NCI-H128 (cell line): ENCODE results near the gene CNGA1.
A peak's percentile ranks its signal among the peaks of the same experiment; 100 is the strongest.

Source experiments
- DNase-seq: peaks from one replicate; lab custom pipeline; 2025; ENCODE audit not compliant: unreplicated experiment; lab: John Stamatoyannopoulos, UW

Gene CNGA1

DNA sequence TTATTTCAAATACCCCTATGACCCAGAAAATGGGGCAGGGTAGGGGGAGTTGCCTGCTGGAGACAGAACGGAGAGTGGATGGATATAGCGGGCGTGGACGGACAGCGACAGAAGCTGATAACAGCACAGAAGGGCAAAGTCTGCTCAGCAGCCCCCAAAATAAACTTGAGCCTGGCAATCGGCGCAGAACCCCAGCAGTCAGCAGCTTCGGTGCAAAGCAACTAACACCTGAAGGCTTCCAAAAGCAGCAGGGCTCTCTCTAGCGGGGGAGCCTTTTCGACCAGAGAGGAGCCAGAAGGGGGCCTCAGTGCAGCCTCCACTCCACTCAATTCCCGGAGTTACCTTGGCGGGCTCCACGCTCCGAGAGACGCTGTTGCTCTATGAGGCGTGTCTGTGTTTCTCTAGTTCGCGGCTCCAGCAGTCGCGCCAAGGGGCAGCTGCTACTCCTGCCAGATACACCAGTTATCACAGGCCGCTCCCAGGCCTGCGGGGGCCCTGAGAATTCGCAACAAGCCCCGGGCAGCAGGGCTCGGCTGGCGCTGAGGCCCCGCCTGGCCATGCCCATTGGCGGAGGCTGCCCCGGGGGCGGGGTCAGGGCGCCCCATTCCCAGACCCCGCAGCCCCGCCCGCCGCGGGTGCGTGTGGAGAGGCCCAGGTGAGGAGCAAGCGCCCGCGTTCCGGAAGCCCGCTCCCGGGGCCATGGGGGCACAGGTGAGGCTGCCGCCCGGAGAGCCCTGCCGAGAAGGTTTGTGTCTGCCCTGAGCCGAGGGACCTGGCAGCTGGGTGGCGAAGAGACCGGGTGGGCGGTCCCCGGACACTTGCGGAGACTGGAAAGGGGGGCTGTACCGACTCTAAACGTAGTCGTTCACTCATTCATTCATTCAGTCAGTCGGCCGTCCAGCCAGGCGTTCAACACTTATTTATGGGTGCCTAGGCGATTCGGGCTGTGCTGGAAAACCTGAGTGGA, at the start of gene CNGA1, which contains the start of gene NIPAL1:
Gene CNGA1, minus strand, starts transcription at position 541 of the 967 bp plus-strand sequence. CDS start 63,992 bp downstream, outside the sequence.
Gene NIPAL1, plus strand, starts transcription at position 632 of the 967 bp plus-strand sequence. Its CDS starts 68 bp downstream, at position 700.
- DNase-seq: peak; percentile 34

DNA sequence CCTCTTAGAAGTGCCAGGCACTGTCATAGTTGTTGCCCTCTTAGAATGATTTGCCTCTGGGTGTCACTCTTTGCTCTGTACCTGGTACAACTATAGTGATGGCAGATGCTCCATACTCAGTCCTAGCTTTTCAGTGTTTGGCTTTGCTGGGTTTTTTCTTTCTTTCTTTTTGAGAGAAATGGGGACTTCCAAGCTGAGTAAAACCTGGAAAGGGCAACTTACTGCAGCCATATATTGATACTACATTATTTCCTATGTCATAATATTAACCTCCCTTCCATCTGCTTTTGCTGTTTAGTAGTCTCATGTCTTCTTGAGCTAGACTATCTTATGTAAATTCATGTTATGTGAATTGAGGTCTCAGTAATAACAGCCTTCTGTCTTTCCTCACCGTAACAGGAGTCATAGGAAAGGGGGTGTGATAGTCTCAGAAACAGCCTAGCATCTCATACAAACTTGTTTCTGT, 49.1 kb upstream of the CNGA1 start:
- no peak for DNase-seq

DNA sequence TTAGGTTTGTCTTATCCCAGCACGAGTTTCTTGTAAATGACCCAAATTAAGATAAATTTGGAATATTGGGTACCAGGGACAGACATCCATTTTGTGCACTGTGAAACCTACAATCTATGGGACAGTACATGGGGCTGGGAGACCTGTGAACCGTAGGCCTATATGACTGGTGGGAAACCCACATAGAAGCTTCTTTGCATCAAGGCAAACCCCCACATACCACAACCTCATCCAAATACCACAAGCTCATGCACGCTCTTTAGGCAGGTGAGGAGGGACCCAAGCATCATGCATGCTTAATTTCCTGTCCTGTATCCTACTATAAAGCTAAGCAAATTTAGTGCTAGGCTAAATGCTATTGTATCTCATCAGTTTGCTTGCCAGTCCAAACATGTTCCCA, 47.9 kb upstream of the CNGA1 start:
- DNase-seq: no peak

GRCh38 chr4:48058617-48059530, 42.4 kb upstream of the CNGA1 start:
- DNase-seq: no peak

DNA sequence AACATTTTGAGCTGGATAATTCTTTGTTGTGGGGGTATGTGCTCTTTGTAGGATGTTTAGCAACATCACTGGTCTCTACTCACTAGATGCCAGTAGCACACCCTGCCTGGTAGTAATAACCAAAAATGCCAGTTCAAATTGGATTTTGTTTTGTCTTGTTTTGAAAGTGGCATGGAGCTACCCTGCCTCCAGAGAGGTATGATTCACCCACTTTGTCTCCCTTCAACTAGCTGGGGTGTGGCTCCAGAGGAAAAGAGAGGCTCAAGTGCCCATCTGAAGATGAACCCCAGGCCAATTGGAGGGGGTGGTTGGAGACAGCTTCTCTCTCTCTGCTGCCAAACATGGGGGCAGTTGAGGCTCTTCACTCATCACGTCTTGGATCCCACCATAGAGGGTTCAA, 34.6 kb upstream of the CNGA1 start:
- DNase-seq: no peak

GRCh38 chr4:48049483-48049882, 33.0 kb upstream of the CNGA1 start:
- no peak for DNase-seq

DNA sequence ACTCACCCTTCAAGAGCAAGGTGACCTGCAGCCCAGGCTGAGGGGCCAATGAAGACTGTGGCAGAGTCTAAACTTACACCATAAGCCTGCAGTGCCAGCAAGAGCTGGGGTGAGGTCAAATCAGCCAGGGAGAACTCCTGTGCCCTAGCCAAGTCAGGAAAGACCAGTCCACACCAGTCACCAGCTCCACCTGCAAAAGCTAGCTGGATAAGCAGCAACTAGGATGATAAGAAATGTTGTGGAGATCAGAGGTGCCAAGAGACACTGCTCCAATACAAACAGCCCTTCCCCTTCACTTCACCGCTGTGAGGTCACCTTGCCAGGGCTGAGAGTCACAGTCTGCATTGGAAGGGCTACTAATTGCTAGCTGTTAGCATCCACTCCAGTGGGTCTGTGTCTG, 31.4 kb upstream of the CNGA1 start:
- DNase-seq: no peak

GRCh38 chr4:48047421-48047844, 31.0 kb upstream of the CNGA1 start:
- no peak for DNase-seq

DNA sequence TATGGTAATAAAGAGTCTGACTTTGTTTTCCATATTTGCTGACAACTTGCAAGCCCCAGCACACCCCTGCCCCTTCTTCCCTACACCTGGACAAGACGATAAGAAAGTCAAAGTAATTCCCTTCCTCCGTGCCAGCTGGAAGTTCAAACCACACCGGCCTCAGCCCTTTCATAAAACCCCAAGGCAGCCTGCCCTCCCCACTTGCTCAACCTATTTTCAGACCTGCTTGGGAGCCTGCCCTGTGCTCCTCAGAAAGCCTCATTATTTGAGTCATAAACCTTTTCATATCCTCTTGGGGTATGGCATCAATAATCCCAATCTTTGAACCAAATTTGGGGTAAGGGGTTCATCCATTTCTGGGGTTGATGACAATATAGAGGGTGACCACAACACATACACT, 29.6 kb upstream of the CNGA1 start:
- no peak for DNase-seq

GRCh38 chr4:48044298-48044697, 27.8 kb upstream of the CNGA1 start:
- DNase-seq: no peak

- DNase-seq: no peak
Measured at GRCh38 chr4:48043504-48043903, 27.0 kb upstream of the CNGA1 start.

DNA sequence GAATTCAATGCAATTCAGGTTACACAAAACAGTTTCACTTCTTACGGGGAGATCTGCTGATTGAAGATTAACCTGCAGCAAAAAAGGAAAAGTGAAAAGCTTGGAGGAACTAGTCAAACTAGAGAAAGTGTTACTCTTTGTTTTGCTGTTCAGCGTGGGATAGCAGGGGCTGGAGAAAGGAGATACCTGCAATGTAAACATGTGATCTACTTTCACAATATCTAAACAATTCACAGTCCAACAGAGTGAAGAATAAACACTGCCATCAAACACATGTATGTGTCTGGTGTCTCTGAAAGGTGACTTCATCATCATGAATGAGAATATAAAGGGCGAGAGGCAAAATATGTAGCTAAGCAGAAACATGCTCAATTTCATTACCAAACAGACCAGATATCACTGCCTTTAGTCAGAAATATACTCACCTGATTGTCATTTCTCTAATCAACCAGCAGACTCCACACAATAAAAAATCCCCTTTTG, 26.5 kb upstream of the CNGA1 start:
- DNase-seq: no peak

GRCh38 chr4:48041535-48042137, 25.2 kb upstream of the CNGA1 start:
- no peak for DNase-seq

DNA sequence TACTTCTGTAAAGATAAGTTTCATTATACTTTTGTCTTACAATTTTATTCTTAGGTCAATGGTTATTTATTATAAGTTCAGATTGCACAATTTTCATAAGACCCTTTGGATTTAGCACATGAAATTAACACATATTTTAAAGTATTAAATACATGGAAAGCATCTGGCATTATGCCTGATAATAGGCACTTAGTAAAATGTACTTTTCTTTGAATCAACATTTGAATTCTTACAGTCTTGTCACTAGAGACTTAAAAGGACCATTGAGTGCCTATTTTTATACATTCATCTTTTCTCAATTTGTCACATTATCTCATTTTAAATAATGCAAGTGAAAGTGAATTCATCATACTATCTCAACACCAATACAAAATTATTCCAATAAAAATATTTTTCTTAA, 23.1 kb upstream of the CNGA1 start:
- DNase-seq: no peak

DNA sequence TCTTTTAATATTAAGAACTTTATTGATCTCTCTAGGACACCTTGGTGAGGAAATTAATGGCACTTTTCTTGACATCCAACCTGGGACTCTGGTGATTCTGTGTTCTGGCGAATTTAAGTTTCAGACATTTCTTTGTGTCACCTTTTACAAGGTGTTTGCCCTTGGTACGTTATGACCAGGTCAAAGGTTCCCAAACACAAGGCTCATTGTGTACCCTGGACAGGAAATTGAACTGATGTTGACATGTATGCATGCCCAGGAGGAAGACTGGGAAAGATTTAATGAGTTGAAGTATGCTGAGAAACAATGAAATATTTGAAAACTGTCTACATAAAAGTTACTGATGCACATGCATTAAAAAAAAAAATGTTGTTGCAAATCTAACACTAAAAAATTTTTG, 22.2 kb upstream of the CNGA1 start:
- no peak for DNase-seq

GRCh38 chr4:48037117-48037462, 20.6 kb upstream of the CNGA1 start:
- no peak for DNase-seq

GRCh38 chr4:48035952-48036351, 19.5 kb upstream of the CNGA1 start:
- DNase-seq: no peak

GRCh38 chr4:48033825-48034413, 17.4 kb upstream of the CNGA1 start:
- no peak for DNase-seq

- no peak for DNase-seq
Measured at GRCh38 chr4:48033412-48033811, 16.9 kb upstream of the CNGA1 start.

DNA sequence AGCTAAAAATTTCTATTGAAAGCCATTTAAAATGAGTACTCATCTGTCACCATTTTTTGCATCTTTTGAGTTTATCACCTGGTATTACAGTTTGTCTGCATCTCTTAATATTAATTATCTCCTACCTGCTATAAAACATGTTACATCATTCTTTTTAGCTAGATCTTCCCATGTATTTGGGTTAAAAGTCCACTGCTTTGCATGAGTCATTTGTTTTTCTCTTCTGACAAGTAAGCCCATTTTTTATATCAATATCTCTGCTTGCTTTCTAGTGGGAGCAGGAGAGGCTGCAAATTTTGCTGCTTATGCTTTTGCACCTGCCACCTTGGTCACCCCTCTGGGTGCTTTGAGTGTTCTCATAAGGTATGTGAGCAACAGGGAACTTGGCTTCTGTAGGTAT, 16.2 kb upstream of the CNGA1 start:
- DNase-seq: no peak
